GM12865 (cell line): ENCODE measurements around the gene C6orf132.

Experiments
- DNase-seq: peaks from one replicate; pipeline ENCODE4 v3.0.0; 2010; ENCODE audit warnings: low read depth
- H3K4me3 ChIP-seq: 2 replicates; pipeline ENCODE4 v1.5.1; 2011; ENCODE audit warnings: mild to moderate bottlenecking, low read depth, low read length, control low read depth
- CTCF ChIP-seq: IDR thresholded peaks from 2 replicates; pipeline ENCODE4 v1.5.1; 2011; ENCODE audit warnings: low read length, control low read depth, low read depth, inconsistent platforms; ENCODE audit not compliant: insufficient read depth; ENCODE audit errors: missing control alignments

Gene C6orf132

GRCh38 chr6:42106112-42107023 lies 36.1 kb downstream of the C6orf132 start:
- no peak for DNase-seq
- TF ChIP-seq CTCF: no peak
- H3K4me3 ChIP-seq: no peak overlapping the region

- no peak for TF ChIP-seq CTCF
- H3K4me3 ChIP-seq: no peak overlapping the region
- DNase-seq: no peak
These were observed 36.7 kb downstream of the C6orf132 start for GRCh38 chr6:42105709-42106108.

GRCh38 chr6:42105156-42105648 lies 37.2 kb downstream of the C6orf132 start:
- TF ChIP-seq CTCF: no peak
- no peak overlapping the region for H3K4me3 ChIP-seq
- no peak for DNase-seq

- no peak for DNase-seq
- no peak for TF ChIP-seq CTCF
- peak overlapping the region; percentile 53 for H3K4me3 ChIP-seq
These were observed 37.7 kb downstream of the C6orf132 start for GRCh38 chr6:42104804-42105125.

DNA sequence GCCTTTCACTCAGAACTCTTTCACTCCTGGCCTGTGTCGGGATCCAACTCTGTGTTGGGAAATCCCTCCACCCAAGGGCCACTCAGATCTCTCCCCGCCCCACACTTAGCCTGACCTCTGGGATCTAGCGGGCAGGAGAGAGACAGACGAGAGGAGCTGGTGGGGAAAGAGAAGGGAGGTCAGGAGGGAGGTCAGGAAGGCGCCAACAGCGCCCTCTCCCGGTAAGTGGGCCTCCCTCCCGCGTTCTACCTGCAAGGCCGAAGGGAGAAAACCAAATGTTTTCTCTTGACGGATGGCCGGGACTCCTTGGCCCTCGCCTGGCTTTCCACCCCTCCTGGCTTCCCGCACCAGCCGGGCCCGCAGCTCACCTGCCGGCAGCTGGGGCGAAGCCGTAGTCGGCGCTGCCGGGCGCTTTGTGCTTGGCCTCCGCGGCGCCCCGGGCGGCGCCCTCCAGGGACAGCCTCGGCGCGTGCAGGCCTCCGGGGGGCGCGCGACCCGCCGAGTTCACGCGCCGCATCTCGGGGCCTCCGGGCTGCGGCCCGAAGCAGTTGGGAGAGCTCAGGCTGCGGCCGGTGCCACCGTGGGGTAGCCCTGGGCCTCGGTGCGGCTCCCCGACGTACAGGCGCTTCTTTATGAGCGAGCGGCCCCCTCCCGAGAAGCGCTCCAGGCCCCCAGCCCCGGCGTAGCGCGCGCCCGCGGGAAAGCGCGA lies 38.2 kb downstream of the C6orf132 start:
- peak; percentile 79 for DNase-seq
- H3K4me3 ChIP-seq: peak overlapping the region; percentile 53
- TF ChIP-seq CTCF: peak; percentile 88

- peak overlapping the region; percentile 53 for H3K4me3 ChIP-seq
- DNase-seq: no peak
- no peak for TF ChIP-seq CTCF
These were observed 38.7 kb downstream of the C6orf132 start for GRCh38 chr6:42103753-42104094.
